ENCODE data around the gene TOM1L2.

DNA sequence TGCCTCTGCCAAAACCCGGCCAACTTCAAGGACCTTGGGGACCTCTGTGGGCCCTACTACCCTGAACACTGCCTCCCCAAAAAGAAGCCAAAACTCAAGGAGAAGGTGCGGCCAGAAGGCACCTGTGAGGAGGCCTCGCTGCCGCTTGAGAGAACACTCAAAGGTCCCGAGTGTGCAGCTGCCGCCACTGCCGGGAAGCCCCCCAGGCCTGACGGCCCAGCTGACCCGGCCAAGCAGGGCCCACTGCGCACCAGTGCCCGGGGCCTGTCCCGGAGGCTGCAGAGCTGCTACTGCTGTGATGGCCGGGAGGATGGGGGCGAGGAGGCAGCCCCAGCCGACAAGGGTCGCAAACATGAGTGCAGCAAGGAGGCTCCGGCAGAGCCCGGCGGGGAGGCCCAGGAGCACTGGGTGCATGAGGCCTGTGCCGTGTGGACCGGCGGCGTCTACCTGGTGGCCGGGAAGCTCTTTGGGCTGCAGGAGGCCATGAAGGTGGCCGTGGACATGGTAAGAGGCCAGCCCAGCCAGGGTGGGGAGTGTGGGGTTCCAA lies 174.1 kb downstream of the TOM1L2 start:
- TF ChIP-seq POLR2A (IDR thresholded peaks at IDR 0.05; ENCODE audit: low read depth, low read length) (no peak), POLR2AphosphoS5 (IDR thresholded peaks at IDR 0.05; ENCODE audit: low read depth, low read length) (no peak), TAF1 (IDR thresholded peaks at IDR 0.05; ENCODE audit: low read depth, low read length) (no peak)

Data from GM12891 (cell line).